Glomerular endothelial cell (primary cell): ENCODE data around the gene PPP1R37. TPM values are rescaled to one million over a fixed set of nuclear protein-coding genes. Genes with fewer than 3 reads are reported as not detected.

Experiments used
- DNase-seq: peaks from one replicate; pipeline ENCODE4 v3.0.0-alpha.2; 2011; ENCODE audit warnings: low read depth, low spot score; ENCODE audit errors: extremely low read depth
- total RNA-seq: library from RNA; depleted of rRNA; stranded (reverse); fragments of >200 nt; gene quantifications from 2 replicates; pipeline ENCODE4 v1.2.3, GENCODE V29; 2015

PPP1R37 gene
- total RNA-seq, 1 donor from 2014 or later: 44.7 TPM

DNA sequence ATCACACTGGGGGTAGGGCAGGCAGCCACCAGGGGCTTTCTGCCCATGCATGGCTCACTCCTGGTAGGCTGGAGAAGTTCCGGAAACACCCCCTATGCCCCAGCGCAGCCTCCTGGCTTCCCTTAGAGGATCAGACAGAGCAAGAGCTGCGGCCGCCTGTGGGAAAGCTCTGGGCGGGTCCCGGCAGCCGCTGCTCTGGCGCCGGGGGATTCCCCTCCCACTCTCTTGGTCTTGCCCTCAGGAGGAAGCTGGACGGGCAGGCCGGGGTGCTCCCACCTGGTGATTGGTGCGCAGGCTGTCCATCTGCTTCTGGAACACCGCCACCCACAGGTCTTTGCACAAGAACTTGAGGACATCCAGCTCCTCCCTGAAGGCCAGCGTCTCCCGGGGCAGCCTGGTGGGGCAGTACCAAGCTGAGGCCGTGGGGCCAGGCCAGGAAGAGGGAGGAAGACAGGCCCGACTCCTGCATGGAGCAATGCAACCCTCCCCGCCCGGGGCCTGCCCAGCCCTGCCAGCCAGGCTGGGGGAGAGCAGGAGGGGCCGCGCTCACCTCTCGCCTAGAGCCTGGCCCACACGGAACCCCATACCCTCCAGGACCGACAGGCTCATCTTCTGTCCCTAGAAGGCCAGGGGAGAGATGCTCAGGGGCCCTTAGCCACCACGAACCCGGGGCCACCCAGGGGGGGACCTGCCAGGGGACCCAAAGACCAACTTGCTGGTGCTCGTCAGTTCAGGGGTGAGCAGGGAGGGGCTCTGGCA lies 71.8 kb downstream of the PPP1R37 start:
- DNase-seq: no peak

- no peak for DNase-seq
Observed at GRCh38 chr19:45166723-45167252, 73.8 kb downstream of the PPP1R37 start.

DNA sequence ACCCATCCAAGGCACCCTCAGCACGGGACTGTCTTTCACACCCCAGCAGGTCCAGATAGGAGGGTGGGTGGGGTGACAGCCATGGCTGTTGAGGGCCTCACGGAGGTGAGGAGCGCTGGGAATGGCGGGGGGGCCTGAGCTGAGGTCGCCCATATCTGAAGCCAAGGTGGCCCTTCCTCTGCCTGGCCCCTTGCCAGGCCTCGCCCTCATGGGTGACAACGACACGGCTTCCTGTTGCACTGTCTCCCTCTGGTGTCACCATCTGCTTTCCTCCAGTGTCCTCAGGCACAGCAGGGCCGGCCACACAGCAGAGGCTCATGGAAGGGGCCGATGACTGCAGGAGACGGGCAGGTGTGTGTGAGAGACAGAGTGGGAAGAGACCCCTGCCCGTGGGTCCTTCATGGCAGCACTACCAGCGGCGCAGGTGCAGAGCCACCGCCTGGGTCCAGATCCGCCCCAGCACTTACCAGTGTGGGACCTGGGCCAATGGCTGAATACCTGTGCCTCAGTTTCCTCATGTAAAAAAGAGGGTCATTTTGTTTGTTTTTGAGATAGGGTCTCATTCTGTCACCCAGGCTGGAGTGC lies 75.9 kb downstream of the PPP1R37 start:
- DNase-seq: no peak

- DNase-seq: no peak
Observed at GRCh38 chr19:45169602-45170001, 76.6 kb downstream of the PPP1R37 start.

- no peak for DNase-seq
Observed at GRCh38 chr19:45170146-45171106, 77.4 kb downstream of the PPP1R37 start.

GRCh38 chr19:45171211-45171623 lies 78.2 kb downstream of the PPP1R37 start:
- no peak for DNase-seq

DNA sequence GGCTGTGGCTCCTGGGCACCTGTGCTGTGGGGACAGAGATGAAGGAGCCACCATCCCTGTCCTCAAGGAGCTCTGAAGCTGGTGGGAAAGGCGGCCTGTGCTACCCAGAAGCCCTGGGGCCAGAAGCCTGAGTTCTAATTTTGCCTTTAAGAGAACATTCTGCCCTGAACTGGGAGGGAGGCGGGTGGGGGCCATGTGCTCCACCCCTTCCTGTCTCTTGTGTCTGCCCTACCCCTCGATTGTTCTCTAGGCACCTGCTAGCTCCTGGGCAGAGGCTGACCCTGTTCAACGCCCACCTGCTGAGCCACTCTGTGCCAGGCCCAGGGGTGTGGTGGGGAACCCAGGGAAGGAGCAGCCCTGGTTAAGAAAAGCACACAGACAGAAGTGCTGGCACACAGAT lies 79.2 kb downstream of the PPP1R37 start:
- no peak for DNase-seq

- no peak for DNase-seq
Observed at GRCh38 chr19:45172611-45173208, 79.7 kb downstream of the PPP1R37 start.

GRCh38 chr19:45173816-45174215 lies 80.8 kb downstream of the PPP1R37 start:
- no peak for DNase-seq

DNA sequence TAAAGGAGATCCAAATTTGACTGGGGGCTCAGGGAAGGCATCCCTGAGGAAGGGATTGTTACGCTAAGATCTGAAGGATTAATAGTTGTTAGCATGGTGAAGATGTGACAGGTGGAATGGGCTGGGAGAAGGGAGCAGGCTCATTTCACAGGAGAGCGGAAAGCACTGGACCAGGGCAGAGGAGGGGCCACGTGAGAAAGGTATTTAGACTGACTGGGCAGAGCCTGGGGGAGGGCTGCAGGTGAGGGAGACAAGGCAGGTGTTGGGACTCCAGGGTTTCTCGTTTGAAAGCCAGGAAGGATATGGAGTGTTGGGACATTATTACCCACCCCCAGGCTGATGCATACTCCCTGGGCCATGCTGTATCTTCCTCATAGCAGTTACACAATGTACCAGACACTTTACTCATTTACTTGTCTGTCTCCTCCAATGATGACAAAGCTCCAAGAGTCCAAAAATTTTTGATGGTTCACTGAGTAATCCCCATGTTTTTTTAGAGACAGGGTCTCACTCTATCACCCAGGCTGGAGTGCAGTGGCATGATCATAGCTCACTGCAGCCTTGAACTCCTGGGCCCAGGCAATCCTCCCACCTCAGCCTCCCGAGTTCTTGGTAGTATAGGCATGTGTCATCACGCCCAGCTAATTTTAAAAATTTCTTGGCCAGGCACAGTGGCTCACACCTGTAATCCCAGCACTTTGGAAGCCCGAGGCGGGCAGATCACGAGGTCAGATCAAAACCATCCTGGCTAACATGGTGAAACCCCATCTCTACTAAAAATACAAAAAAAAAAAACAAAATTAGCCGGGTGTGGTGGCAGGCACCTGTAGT lies 82.8 kb downstream of the PPP1R37 start:
- DNase-seq: no peak

GRCh38 chr19:45177817-45178261 lies 84.9 kb downstream of the PPP1R37 start, which contains the start of gene TRAPPC6A:
Gene TRAPPC6A (minus strand): TSS chr19:45178237. CDS start chr19:45178218, 19 bp downstream.
- DNase-seq: no peak

- peak; percentile 99 for DNase-seq
Observed at GRCh38 chr19:45178262-45179071, 85.5 kb downstream of the PPP1R37 start, which contains the start of gene BLOC1S3. Gene BLOC1S3 (plus strand): TSS chr19:45178784. CDS start chr19:45179297, 513 bp downstream.

DNA sequence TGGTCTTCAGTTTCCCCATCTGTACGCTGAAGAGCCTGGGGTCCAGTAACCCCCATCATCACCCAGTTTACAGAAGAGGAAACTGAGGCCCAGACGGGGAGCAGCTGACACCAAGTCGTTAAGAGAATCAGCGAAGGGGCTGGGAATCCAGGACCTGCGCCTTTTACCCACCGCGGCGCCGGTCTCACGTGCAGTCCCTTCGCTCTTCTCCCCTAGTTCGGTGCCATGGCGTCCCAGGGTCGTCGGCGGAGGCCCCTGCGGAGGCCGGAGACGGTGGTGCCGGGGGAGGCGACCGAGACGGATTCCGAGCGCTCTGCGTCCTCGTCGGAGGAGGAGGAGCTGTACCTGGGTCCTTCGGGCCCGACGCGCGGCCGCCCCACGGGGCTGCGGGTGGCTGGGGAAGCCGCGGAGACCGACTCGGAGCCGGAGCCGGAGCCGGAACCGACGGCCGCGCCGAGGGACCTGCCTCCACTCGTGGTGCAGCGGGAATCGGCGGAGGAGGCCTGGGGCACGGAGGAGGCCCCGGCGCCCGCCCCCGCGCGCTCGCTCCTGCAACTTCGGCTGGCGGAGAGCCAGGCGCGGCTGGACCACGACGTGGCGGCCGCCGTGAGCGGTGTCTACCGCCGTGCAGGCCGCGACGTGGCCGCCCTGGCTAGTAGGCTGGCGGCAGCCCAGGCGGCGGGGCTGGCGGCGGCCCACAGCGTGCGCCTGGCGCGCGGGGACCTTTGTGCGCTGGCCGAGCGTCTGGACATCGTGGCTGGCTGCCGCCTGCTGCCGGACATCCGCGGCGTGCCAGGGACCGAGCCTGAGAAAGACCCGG lies 86.3 kb downstream of the PPP1R37 start:
- DNase-seq: no peak

DNA sequence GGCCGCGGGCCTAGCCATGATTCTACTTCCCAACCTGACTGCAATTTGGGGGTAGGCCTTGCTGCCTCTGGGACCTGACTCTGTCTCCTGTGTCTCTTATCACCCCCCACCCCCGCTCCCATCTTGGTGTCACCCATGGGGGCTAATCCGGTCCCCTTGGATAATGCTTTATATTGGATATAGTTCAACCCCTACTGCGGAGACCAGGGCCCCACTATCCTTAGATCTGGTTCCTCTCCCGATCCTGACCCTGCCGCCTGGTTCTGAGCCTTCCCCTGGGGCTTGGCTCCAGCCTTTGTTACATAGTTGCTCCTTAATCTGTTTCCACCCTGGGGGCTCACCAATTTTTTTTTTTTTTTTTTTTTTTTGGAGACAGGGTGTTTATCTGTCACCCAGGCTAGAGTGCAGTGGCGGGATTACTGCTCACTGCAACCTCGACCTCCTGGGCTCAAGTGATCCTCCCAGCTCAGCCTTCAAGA lies 87.0 kb downstream of the PPP1R37 start:
- no peak for DNase-seq

DNA sequence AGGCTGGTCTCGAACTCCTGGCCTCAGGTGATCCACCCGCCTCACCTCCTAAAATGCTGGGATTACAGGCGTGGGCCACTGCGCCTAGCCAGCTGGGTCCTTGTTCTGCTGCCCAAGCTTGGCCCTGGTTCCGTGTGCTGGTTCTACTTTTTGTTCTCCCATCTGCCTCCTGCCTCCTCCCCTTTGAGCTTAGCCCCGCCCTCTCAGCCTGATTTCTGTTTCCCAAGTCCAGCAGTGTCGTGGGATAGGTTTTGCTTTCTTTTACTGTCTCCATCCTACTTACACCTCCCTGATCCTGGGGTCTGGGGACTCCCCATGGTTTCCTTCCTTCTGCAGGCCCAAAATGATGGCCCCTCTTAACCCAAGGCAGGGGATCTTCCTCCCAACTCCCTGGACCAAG lies 88.0 kb downstream of the PPP1R37 start:
- no peak for DNase-seq

DNA sequence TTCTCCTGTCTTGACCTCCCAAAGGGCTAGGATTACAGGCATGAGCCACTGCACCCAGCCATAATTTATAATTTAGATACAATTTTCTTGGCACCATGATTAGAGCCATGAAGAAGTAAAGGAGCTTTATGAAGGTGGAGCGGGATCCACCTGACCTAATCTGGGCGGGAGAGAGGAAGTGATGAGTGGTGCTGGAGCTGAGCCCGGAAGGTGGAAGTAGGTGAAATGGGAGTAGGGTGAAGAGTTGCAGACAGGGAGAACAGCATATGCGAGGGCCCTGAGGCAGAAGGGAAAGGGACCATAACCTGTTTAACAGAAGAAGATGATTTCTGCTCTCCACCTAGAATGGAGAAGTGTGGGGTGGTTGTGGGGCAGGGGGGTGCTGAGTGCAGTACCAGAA lies 89.8 kb downstream of the PPP1R37 start:
- no peak for DNase-seq

- DNase-seq: no peak
Observed at GRCh38 chr19:45184115-45184514, 91.1 kb downstream of the PPP1R37 start.
